Hepatic stellate cell (primary cell): ENCODE results near the gene DBNL.

Source experiments
- DNase-seq: peaks from one replicate; pipeline ENCODE4 v3.0.0; 2011; ENCODE audit warnings: low spot score

Gene DBNL

DNA sequence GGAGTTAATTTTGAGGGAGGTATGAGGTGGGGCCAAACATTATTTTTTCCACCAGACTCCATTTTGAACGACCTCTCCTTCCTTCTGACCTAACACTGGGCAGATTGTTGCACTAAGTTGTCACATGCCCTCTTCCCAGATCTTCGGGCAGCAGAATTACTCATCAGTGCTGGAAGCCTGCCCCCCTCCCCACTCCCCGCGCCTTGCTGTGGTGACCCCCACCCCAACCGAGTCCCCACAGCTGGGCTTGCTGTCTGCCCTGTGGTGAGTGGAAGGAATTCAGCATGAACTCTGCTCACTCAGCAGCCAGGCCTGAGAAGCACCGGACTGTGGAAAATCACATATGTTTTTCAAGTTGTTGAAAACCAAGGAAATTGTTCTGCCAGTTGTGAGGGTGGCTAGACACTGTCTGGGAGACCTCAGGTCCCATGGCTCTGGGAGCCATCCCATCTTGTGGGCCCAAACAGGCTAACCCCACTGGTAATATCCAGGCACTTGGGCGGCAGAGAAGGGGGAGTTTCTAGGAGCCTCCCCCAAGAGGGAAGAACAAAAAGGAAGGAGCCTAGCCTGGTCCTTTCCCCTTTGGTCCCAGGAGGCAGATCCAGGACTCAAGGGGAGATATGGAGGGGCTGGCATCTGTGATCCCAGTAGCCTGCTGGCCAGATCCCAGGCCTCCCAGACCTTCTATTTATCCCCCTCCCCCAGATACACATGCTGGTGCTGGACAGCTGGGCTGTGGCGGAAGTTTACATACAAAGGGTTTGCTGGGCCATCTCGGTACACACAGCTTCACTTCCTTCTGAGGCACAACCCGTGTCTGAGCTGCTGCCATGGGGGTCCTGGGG lies 56.2 kb downstream of the DBNL start:
- DNase-seq: peak; percentile 63

DNA sequence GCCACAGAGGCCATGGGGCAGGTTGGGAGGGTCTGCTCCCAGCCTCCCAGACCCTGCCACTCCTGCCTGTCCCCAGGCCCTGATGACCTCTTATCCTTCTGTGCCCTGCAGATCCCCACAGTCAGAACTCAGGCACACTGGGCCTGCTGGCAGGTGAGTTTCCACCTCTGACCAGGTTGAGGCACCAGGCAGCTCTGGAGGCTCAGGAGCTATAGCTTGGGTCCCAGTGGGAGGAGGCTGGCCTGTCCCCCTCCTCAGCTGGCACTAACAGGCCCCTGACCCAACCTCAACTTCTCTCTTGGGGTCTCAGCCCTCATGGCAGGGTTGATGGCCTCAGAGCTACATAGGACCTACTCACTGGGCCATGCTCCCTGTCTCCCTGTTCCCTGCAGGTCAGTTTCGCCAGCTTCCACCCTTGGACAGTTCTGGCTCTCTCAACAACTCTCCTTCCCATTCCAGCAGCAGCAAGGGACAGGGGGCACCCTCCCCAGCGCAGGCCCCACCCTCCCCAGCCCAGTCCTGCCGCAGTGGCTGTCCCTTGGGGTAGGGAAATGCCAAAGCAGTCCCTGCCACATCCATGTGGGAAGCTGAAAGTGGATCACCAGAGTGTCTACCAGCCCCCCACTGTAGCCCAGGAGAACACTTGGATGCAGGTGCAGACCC lies 56.9 kb downstream of the DBNL start:
- no peak for DNase-seq

DNA sequence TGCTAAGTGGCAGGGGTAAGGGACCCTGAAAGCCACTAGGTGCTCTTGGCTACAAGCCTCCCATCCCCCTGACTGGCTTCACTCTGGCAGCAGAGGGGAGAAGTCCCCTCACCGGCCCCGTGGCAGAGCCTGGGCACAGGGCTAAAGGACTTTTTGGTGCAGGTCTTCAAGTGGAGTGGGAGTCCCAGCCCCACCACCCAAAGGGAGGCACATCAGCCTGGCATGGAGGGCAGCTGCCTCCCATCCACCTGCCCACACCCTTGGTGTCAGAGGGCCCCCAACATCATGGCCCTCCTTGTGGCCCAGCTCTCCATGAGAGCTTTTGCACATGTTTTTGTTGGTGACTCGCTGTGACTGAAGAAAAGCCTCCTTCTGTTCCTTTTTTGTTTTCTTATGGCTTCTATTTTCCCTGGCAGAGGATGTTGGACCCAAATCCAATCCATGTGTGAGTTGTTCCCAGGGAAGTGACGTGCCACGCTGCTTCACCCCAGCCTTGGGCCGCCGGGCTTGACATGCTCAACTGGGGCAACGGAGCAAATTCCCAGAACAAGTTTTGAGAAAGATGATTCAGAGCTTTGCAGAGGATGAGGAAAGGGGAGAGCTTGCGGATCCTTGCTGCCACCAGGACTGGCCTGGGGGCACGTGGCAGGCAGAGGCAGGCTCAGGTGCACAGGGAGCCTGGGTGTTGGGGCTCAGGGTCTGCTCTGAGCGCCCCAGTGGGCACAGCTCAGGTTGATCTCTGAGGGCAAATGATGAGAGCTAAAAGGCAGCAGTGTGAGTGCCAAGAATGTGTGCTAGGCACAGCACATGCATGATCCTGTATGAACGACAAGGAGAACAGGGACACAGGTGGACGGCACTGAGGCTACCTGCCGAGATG lies 57.7 kb downstream of the DBNL start:
- DNase-seq: peak; percentile 90

DNA sequence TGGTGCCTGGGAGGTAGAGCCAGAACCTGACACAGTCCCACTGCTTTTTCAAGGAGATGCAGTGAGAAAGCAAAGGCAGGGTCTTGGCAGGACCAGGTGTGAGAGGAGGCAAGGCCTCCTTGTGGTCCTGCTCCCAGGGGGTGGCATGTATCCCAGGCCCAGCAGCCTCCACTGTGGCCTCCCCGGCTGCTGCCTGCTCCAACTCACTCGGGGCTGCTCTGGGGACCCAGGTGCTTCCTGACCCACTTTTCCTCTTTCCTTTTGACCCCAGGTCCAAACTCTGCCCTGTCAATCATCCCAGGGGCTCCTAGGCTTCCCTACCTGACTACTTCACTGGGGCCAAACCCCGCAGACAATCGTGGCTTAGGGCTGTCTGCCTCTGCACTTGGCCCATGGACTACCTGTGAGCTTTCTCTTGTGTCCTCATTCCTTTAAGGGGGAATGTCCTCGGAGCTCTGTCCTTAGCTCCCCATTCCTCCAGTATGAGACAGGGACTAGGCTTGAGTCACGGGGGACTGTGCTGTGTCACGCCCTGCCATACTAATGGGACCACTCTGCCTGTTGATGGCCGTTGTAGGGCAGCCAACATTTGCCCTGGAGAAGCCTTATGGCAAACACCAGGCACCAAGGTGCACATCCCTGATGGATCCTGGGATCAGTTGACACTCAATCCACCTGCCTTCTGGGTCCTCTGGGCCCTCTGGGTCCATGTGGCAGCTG lies 58.5 kb downstream of the DBNL start:
- DNase-seq: no peak

DNA sequence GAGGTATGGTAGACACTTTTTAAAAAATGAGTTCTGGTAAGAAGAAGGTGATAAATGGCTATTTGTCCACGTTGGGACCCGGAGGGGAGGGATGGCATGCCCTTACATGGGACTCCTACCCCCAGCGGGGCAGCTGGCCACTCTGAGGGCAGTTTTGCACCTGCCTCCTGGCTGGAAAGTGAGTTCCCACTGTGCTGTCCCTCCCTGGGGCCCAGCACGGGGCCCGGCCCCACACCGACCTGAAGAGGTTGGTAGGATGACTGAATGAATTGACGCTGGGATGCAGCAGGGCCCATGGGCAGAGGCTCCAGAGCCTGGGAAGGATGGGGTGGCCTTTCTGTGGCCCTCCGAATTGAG lies 59.0 kb downstream of the DBNL start:
- no peak for DNase-seq

DNA sequence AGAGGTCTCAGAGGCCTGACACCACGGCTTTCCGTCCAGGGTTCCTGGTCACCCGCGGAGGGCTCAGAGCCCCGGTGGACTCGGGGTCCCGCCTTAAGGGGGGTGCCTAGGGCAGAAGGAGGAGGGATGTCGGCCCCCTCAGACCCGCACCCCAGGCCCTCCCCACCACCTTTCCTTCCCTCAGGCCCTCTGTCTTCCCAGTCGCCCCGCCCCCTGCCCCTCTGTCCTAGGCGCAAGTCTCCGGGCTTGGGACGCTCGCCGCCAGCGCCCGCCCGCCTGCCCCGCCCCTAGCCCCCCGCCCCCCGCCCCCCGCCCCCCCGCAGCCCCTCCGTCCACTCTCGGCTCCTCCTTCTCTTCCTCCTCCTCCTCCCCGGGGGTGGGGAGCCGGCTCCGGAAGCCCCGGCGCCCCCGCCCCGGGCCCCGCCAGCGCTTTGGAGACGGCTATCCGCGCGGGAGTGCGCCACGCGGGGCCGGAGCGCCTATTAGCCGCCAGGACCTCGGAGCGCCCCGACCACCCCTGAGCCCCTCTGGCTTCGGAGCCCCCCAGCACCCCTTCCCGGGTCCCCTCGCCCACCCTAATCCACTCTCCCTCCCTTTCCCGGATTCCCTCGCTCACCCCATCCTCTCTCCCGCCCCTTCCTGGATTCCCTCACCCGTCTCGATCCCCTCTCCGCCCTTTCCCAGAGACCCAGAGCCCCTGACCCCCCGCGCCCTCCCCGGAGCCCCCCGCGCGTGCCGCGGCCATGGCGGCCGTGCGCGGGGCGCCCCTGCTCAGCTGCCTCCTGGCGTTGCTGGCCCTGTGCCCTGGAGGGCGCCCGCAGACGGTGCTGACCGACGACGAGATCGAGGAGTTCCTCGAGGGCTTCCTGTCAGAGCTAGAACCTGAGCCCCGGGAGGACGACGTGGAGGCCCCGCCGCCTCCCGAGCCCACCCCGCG lies 59.7 kb downstream of the DBNL start, which contains the start of gene AEBP1:
TSS of gene AEBP1 (plus strand) at position 423 of the 937 bp plus-strand sequence. CDS start at position 744, 321 bp downstream.
- DNase-seq: peak; percentile 66

DNA sequence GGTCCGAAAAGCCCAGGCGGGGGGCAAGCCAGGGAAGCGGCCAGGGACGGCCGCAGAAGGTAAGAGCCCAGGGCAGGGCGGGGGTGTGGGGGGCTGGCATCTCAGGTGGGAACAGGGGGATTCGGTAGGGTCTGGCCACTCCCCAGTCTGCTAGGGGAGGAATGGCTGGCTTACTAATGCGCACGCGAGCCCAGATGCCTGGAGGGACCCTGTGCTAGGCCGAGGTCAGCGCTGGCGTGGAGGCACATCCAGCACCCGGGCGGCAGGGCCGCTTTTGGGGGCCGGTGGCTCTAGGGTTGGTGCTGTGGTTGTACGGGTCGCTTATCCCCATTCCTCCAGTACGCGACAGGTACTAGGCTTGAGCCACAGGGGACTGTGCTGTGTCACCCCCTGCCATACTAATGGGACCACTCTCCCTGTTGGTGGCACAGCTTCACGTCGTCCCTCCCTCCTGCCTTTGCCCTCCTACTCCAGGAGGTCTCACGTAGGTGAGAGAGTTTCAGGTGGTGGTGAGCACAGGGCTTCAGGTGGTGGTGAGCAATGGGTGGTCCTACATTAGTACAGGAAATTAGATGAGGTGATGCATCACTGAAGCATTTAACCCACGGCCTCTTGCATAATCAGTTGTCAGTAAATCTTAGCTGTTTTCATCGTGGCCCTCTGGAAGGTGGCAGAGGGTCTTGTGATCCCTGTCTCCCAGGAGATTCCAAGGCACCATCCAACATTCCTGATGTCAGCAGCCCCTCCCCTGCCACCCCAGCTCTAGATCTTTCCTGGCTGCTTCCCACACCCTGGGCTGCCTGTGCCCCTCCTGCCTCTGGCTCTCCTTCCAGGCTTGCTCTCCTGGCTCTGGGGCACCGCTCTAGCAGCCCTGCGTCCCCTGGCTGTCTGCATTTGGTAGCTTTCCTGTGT lies 60.6 kb downstream of the DBNL start:
- DNase-seq: peak; percentile 68

DNA sequence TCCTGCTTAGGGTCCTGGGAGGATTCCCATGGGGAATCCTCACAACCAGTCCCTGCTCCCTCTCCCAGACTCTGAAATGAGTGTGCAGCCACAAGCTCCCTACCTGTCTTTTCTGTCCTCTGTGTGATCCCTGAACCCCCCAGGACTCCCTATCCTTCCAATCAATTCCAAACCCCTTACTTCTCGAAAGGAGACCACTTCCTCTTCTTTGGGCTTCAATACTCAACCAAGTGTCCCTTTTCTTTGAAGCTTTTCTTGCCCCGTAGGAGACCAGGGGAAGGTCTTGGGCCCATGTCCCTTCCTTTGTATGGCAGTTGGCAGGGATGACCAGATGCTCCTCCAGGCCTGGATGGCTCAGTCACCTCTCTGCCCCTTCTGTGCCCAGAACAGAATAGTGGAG lies 61.3 kb downstream of the DBNL start:
- no peak for DNase-seq

DNA sequence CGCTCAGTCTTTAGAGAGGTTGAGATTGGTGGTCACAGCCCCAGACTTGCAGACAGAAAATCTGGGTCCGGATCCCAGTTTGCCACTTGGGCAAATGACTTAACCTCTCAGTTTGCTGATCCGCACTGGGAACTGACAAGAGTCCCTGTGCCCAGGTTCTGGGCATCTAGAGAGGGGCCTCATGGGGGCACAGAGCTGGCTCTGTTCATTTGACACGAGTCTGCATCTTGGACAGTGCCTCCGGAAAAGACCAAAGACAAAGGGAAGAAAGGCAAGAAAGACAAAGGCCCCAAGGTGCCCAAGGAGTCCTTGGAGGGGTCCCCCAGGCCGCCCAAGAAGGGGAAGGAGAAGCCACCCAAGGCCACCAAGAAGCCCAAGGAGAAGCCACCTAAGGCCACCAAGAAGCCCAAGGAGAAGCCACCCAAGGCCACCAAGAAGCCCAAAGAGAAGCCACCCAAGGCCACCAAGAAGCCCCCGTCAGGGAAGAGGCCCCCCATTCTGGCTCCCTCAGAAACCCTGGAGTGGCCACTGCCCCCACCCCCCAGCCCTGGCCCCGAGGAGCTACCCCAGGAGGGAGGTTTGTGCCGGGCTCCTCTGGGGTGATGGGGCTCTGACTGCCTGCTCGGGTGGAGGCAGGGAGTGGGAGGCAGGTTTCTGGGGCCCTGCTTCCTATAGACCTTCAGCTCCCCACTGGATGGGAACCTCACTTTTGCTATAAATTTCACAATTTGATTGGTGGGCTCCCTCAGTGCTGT lies 62.0 kb downstream of the DBNL start:
- no peak for DNase-seq

DNA sequence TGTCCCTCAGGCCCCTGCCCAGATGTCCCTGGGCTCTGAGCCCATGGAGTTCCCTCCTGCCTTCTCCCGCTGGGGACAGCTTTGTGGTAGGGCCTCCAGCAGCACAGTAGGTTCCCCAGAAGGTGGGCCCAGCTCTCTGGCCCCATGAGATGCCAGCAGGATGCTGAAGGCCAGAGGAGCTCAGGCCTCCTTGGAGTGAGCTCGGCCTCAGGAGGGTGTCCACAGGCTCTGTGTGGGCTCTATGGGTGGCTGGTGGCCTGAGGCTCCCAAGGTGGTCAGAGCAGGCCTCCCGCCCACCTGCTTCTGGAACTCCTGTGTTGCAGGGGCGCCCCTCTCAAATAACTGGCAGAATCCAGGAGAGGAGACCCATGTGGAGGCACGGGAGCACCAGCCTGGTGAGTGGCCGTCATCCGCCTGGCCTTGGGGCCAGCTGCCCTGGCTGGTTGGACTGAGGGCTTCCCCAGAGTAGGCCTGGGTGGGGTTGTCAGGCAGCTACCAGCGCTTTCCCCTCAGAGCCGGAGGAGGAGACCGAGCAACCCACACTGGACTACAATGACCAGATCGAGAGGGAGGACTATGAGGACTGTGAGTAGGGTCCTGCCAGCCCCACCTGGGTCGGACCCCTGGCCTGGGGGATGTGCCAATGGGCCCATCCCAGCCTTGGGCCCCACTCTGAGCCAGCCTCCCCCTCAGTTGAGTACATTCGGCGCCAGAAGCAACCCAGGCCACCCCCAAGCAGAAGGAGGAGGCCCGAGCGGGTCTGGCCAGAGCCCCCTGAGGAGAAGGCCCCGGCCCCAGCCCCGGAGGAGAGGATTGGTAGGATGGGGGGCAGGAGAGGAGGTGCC lies 62.8 kb downstream of the DBNL start:
- no peak for DNase-seq

DNA sequence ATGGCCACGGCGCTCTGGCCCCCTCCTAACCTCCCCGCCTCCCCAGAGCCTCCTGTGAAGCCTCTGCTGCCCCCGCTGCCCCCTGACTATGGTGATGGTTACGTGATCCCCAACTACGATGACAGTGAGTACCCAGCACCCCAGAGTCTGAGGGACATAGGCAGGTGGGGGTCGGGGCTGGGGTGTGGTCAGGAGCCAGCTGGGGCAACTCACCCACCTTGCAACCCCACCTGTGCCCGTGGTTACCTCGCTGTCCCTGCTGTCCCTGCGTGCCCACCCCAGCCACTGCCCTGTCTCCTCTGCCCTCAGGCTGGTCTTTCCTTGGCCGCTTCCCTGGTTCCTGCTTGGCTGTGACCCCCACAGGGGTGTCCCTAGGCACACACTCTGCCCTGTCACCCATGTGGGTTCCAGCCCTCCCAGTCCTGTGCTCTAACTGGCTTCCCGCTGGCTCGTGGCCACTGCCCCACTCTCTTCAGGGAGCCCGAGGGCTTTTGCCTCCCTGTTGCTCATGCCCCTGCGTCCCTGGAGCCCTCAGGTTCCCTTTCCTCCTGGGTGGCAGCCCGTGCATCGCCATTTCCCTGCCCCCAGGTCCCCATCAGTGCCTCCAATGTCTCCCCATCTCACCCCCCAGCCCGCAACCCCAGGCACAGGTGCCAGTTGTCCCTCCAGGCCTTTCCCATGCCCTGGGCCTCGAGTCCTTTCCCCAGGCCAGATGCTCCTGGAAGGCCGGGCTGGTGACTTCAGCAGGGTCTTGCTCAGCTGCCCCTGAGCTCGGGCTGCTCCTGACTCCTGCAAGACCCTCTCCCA lies 63.7 kb downstream of the DBNL start:
- DNase-seq: no peak

DNA sequence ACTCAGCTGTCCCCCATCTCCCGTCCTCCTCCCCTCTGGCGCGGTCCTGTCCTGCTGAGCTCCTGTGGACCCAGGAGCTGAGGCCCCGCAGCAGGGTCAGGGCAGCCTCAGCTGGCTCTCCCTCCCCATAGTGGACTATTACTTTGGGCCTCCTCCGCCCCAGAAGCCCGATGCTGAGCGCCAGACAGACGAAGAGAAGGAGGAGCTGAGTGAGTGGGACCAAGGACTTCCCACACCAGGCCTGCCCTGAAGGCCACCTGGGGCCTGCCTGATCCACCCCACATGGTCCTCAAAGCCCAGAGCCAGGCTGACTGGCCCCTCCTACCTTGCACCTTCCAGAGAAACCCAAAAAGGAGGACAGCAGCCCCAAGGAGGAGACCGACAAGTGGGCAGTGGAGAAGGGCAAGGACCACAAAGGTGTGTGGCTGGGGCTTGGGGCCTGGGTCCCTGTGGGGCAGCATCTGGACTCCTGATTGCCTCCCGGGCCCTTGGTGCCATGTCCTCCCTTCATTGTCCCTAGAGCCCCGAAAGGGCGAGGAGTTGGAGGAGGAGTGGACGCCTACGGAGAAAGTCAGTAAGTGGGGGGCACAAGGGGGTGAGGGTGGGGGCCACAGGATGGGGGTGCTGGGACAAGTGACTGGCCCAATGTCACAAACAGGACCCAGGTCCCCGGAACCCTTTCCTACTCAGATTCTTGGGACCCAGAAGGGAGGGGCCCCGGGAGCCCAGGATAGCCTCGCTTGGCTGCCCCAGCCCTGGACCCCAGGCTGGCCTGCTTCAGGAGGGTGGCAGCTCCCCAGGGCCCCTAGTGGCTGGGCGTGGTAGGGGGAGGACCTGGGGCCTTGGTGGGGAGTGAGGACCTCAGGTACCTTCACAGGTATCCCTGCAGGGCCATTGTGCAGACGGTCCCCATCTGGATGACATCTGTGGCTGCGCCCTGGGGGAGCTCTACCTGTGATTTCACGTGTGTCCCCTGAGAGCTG lies 64.6 kb downstream of the DBNL start:
- no peak for DNase-seq

DNA sequence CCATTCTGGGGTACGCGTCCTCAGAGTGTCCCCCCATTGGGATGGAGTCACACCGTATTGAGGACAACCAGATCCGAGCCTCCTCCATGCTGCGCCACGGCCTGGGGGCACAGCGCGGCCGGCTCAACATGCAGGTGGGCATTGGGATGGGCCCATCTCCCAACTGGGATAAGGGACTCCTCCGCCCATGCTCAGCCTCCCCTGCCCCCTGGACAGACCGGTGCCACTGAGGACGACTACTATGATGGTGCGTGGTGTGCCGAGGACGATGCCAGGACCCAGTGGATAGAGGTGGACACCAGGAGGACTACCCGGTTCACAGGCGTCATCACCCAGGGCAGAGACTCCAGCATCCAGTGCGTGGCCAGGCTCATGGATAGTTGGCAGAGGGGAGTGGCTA lies 65.5 kb downstream of the DBNL start:
- no peak for DNase-seq

DNA sequence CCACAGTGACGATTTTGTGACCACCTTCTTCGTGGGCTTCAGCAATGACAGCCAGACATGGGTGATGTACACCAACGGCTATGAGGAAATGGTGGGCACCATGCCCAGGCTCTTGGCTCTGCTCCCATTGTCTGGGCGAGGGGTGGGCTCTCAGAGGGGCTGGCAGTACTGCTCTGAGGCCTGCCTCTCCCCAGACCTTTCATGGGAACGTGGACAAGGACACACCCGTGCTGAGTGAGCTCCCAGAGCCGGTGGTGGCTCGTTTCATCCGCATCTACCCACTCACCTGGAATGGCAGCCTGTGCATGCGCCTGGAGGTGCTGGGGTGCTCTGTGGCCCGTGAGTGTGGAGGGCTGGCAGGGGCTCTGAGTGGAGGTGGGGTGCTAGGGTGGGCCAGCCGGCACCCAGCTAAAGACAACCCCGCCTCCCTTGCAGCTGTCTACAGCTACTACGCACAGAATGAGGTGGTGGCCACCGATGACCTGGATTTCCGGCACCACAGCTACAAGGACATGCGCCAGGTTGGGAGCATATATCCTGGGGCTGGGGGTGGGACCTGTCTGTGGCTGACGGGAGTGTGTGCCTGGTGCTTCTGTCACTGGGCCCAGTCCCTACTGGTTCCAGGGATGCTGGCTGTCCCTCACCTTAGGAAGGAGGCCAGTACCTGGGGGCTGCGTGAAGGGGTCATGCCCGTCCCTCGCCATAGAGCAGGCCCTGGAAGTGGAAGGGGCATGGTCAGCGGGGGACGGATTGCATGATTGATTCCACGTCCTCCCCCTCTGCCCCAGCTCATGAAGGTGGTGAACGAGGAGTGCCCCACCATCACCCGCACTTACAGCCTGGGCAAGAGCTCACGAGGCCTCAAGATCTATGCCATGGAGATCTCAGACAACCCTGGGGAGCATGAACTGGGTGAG lies 66.5 kb downstream of the DBNL start:
- DNase-seq: no peak
